Nephron (organoid): ENCODE results near the gene TUBGCP3.

ENCODE experiments used
- H3K27ac Mint-ChIP-seq, 3 experiments: 2 replicates each; pipeline ENCODE4 v1.8.0; 2020; ENCODE audit warnings: mixed read lengths in 3 of 3, mild to moderate bottlenecking in 2 of 3, moderate library complexity in 1 of 3
- H3K27me3 Mint-ChIP-seq: 2 replicates; pipeline ENCODE4 v1.8.0; 2021; ENCODE audit warnings: low read depth, mild to moderate bottlenecking, moderate library complexity, mixed read lengths
- H3K36me3 Mint-ChIP-seq: 2 replicates; pipeline ENCODE4 v1.8.0; 2020; ENCODE audit warnings: low read depth, mixed read lengths
- H3K4me1 Mint-ChIP-seq: 2 replicates; pipeline ENCODE4 v1.8.0; 2020; ENCODE audit warnings: mixed read lengths
- H3K4me3 Mint-ChIP-seq, 3 experiments: 2 replicates each; pipeline ENCODE4 v1.8.0; 2020; ENCODE audit warnings: mild to moderate bottlenecking in 3 of 3, mixed read lengths in 3 of 3, moderate library complexity in 2 of 3
- H3K9me3 Mint-ChIP-seq: 2 replicates; pipeline ENCODE4 v1.8.0; 2020; ENCODE audit warnings: mixed read lengths
- CTCF ChIP-seq, 3 experiments: fragments of 200-600 bp; sonication (generic); IDR thresholded peaks; one replicate each; pipeline ENCODE4 v1.5.0; 2021; ENCODE audit warnings: antibody characterized with exemption in 3 of 3; ENCODE audit not compliant: unreplicated experiment in 3 of 3

The TUBGCP3 gene

GRCh38 chr13:112519517-112520060 is 68.4 kb downstream of the TUBGCP3 start:
- H3K9me3 Mint-ChIP-seq, result no peaks in the 10 kb centered on the region
- H3K4me3 Mint-ChIP-seq, result no peak overlapping the region
- no peaks in the 10 kb centered on the region for H3K4me1 Mint-ChIP-seq

GRCh38 chr13:112516218-112516617 is 71.7 kb downstream of the TUBGCP3 start:
- Mint-ChIP-seq H3K27ac (no peak overlapping the region), H3K27me3 (no peaks in the 10 kb centered on the region), H3K4me1 (peaks cover 7% of the 10 kb centered on the region), H3K9me3 (no peaks in the 10 kb centered on the region), H3K4me3 (no peak overlapping the region), H3K36me3 (peaks cover 31% of the 10 kb centered on the region)
- TF ChIP-seq CTCF (IDR thresholded peaks at IDR 0.05; ENCODE audit: unreplicated experiment in 3 of 3), result no peak

More at GRCh38 chr13:112519517-112520060, 68.4 kb downstream of the TUBGCP3 start:
- TF ChIP-seq CTCF (IDR thresholded peaks at IDR 0.05; ENCODE audit: unreplicated experiment in 3 of 3), result no peak
- Mint-ChIP-seq H3K27me3 (no peaks in the 10 kb centered on the region), H3K27ac (no peak overlapping the region), H3K36me3 (peaks cover 25% of the 10 kb centered on the region)

- no peaks in the 10 kb centered on the region for H3K9me3 Mint-ChIP-seq
- TF ChIP-seq CTCF (IDR thresholded peaks at IDR 0.05; ENCODE audit: unreplicated experiment in 3 of 3), result no peak
- peaks cover 33% of the 10 kb centered on the region for H3K36me3 Mint-ChIP-seq
- peaks cover 7% of the 10 kb centered on the region for H3K4me1 Mint-ChIP-seq
- no peak overlapping the region for H3K4me3 Mint-ChIP-seq
- H3K27ac Mint-ChIP-seq, result no peak overlapping the region
- no peaks in the 10 kb centered on the region for H3K27me3 Mint-ChIP-seq
These were observed 74.2 kb downstream of the TUBGCP3 start for GRCh38 chr13:112513761-112514160.

GRCh38 chr13:112510987-112511685 is 76.8 kb downstream of the TUBGCP3 start:
- TF ChIP-seq CTCF (IDR thresholded peaks at IDR 0.05; ENCODE audit: unreplicated experiment in 3 of 3), result no peak
- no peak overlapping the region for H3K27ac Mint-ChIP-seq
- H3K4me3 Mint-ChIP-seq, result no peak overlapping the region
- H3K9me3 Mint-ChIP-seq, result no peaks in the 10 kb centered on the region
- peaks cover 36% of the 10 kb centered on the region for H3K36me3 Mint-ChIP-seq
- H3K27me3 Mint-ChIP-seq, result no peaks in the 10 kb centered on the region
- peaks cover 7% of the 10 kb centered on the region for H3K4me1 Mint-ChIP-seq

GRCh38 chr13:112510002-112510780 is 77.8 kb downstream of the TUBGCP3 start:
- Mint-ChIP-seq H3K27me3 (no peaks in the 10 kb centered on the region), H3K4me3 (no peak overlapping the region), H3K36me3 (peaks cover 38% of the 10 kb centered on the region), H3K27ac (no peak overlapping the region), H3K9me3 (no peaks in the 10 kb centered on the region), H3K4me1 (peaks cover 7% of the 10 kb centered on the region)
- TF ChIP-seq CTCF (IDR thresholded peaks at IDR 0.05; ENCODE audit: unreplicated experiment in 3 of 3), result peak; percentile 53 to 62 (median 57)
